ENCODE results near the gene EZH1. TPM values are rescaled to one million over a fixed set of nuclear protein-coding genes. Genes with fewer than 3 reads are reported as not detected.
A peak's percentile ranks its signal among the peaks of the same experiment; 100 is the strongest.

Gene EZH1
- total RNA-seq (2012; rRNA removed), result 17.6 and 18.6 TPM in 2 replicates
- polyA plus RNA-seq (2012; rRNA removed), result 21.1 and 27.3 TPM in 2 replicates
- polyA plus RNA-seq (2012; cell fraction: cytosol; rRNA removed), result 5.7 and 10.6 TPM in 2 replicates
- 83.6 and 145 TPM in 2 replicates for polyA plus RNA-seq (2012; cell fraction: nucleus; rRNA removed; ENCODE audit: low replicate concordance)
- Bru-seq, nascent RNA, result percentile 56 among the genes with signal in this experiment
- percentile 71 among the genes with signal in this experiment for BruChase-seq, experiment 1, labeled RNA remaining after a 6-hour chase
- percentile 59 among the genes with signal in this experiment for BruChase-seq, experiment 2, labeled RNA remaining after a 2-hour chase
- long read RNA-seq, full-length matches to known transcripts, result 3 of 14 reads
- long read RNA-seq, partial matches to known transcripts, result 9 of 14 reads
- long read RNA-seq, other reads (novel, unspliced or antisense), result 2 of 14 reads

DNA sequence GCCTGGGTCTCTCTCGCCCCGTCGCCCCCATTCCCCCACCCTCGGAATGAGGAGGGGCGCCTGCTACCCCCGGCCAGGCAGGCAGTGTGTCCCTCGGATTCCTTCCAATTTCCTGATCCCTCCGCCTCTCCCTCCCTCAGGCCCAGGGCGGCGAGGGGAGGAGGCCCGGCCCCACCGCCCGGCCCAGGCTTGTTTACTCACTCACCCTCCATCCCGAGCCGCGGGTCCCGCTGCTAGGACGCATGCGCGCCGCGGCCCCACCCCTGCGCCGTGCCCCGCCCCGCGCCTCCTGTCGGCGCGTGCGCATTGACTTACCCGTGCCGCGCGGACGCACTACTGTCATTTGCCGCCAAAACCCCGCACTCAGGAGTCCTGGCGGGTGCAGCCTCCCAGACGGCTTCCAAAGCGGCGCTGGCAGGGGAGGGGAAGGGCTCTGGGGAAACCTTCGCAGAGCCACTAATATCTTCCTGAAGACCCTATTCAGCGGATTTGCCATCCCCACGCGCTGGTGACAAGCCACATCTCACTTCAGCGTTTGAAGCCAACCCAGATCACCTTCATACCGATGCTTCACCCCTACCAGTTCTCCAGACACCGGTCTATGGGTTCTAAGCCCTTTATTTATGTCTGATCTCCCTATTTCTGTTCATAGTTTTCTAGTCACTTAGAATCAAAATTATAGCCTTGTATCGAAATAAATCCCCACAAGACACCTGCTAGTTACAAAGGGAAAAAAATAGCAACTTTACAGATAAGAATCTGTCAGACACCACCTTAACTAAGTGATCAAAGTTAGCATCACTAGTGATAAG lies at the start of gene EZH1:
EZH1 (minus strand) TSS at position 235 of the 812 bp plus-strand sequence. CDS start 16,099 bp downstream, outside the sequence.
- Histone ChIP-seq H3K23ac (ENCODE audit: low read depth, low read length) (peak within 1 kb of the TSS; percentile 87), H3K9me3 (ENCODE audit: control insufficient read depth, insufficient read depth, low read length) (no peaks in the 10 kb centered on the region), H3K14ac (replicated peaks; ENCODE audit: low read depth, low read length) (peak within 1 kb of the TSS; percentile 91), H4K20me1 (ENCODE audit: insufficient read depth, low read length) (no peaks in the 10 kb centered on the region), H3K9me1 (ENCODE audit: insufficient read depth, low read length) (peaks cover 8% of the 10 kb centered on the region; the same call in 1 of the 2 replicates), H2BK20ac (ENCODE audit: low read depth, low read length) (no peak within 1 kb of the TSS), H2BK15ac (ENCODE audit: low read depth, low read length) (no peak within 1 kb of the TSS; the same call in 2 of the 3 replicates), H3K4me1 (ENCODE audit: control insufficient read depth, insufficient read depth, low read length) (peaks cover 5% of the 10 kb centered on the region; the same call in 1 of the 2 replicates), H4K91ac (ENCODE audit: insufficient read depth, low read depth, low read length) (peak within 1 kb of the TSS; percentile 73), H2AK9ac (replicated peaks; ENCODE audit: low read depth, low read length, poor library complexity) (peak within 1 kb of the TSS; percentile 95), H2AK5ac (ENCODE audit: low read depth, low read length) (peak within 1 kb of the TSS; percentile 84), H2AFZ (replicated peaks; ENCODE audit: low read length, poor library complexity) (peak within 1 kb of the TSS; percentile 99), H3K56ac (ENCODE audit: extremely low read depth, insufficient read depth, low read length) (peak within 1 kb of the TSS; percentile 61), H4K5ac (ENCODE audit: low read depth, low read length) (peak within 1 kb of the TSS; percentile 65), H3K4ac (ENCODE audit: low read depth, low read length) (peak within 1 kb of the TSS; percentile 86), H2BK5ac (ENCODE audit: low read depth, low read length, poor library complexity, severe bottlenecking) (peak within 1 kb of the TSS; percentile 77), H3K79me1 (ENCODE audit: low read depth in 1 of 2, low read length in 2 of 2) (peaks cover 12 to 35% of the 10 kb centered on the region in 2 experiments), H2BK120ac (ENCODE audit: low read depth, low read length) (peak within 1 kb of the TSS; percentile 68; the same call in 1 of the 2 replicates), H4K8ac (ENCODE audit: low read depth in 2 of 2, low read length in 2 of 2) (peak within 1 kb of the TSS; percentile 91), H3K27me3 (ENCODE audit: control insufficient read depth, insufficient read depth, low read length) (peaks cover 10% of the 10 kb centered on the region; the same call in 1 of the 2 replicates), H3K36me3 (ENCODE audit: control insufficient read depth, insufficient read depth, low read length) (no peaks in the 10 kb centered on the region), H3K27ac (ENCODE audit: insufficient read depth, low read length) (peak within 1 kb of the TSS; percentile 83), H3K4me3 (ENCODE audit: insufficient read depth, low read depth, low read length) (peak within 1 kb of the TSS; percentile 75), H3K4me2 (ENCODE audit: low read depth, low read length) (peak within 1 kb of the TSS; percentile 97), H3K18ac (ENCODE audit: low read depth, low read length) (peak within 1 kb of the TSS; percentile 20), H3K9ac (ENCODE audit: low read depth, low read length) (peak within 1 kb of the TSS; percentile 84)
- in situ Hi-C loops (cut with MboI; ENCODE audit: low sequenced_read_pairs) (no loop called here), intact Hi-C loops (cut with micrococcal nuclease) (no loop called here), dilution Hi-C loops (cut with HindIII; ENCODE audit: low sequenced_read_pairs, unreplicated experiment) (no loop called here)
- ATAC-seq (ENCODE audit: low read depth), result peak; percentile 98
- WGBS, 2 experiments (ENCODE audit: extremely low coverage in 2 of 2, insufficient read length in 1 of 2), result 10% methylated on average over 14 of the region's 50 CpGs; no CpG with 5 or more reads in 1 of the 2 experiments
- ChIA-PET POLR2A (ENCODE audit: unreplicated experiment) (no interaction called here), CTCF (no interaction called here)
- no TSS peak for BruUV-seq (replicated peaks)
- TF ChIP-seq MAFK (IDR thresholded peaks at IDR 0.05; ENCODE audit: low read depth, low read length), result no peak
- TF ChIP-seq, protein P1, sequence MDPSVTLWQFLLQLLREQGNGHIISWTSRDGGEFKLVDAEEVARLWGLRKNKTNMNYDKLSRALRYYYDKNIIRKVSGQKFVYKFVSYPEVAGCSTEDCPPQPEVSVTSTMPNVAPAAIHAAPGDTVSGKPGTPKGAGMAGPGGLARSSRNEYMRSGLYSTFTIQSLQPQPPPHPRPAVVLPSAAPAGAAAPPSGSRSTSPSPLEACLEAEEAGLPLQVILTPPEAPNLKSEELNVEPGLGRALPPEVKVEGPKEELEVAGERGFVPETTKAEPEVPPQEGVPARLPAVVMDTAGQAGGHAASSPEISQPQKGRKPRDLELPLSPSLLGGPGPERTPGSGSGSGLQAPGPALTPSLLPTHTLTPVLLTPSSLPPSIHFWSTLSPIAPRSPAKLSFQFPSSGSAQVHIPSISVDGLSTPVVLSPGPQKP (IDR thresholded peaks at IDR 0.05; ENCODE audit: borderline replicate concordance, low read depth, low read length), result no peak
- TF ChIP-seq RAD21 (IDR thresholded peaks at IDR 0.05; ENCODE audit: low read length), result no peak
- TF ChIP-seq, protein P2, sequence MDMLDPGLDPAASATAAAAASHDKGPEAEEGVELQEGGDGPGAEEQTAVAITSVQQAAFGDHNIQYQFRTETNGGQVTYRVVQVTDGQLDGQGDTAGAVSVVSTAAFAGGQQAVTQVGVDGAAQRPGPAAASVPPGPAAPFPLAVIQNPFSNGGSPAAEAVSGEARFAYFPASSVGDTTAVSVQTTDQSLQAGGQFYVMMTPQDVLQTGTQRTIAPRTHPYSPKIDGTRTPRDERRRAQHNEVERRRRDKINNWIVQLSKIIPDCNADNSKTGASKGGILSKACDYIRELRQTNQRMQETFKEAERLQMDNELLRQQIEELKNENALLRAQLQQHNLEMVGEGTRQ (IDR thresholded peaks at IDR 0.05; ENCODE audit: low read depth, low read length), result no peak; the same call in 1 of the 2 replicates
- TF ChIP-seq MAZ (IDR thresholded peaks at IDR 0.05; ENCODE audit: borderline replicate concordance, low read depth, low read length), result peak; percentile 88; the same call in 1 of the 2 replicates
- no peak for TF ChIP-seq SMC3 (IDR thresholded peaks at IDR 0.05; ENCODE audit: low read depth, low read length)
- TF ChIP-seq CHD1 (IDR thresholded peaks at IDR 0.05; ENCODE audit: low read depth, low read length), result no peak
- TF ChIP-seq MXI1 (IDR thresholded peaks at IDR 0.05; ENCODE audit: borderline replicate concordance, low read depth, low read length), result peak; percentile 11; the same call in 1 of the 2 replicates
- TF ChIP-seq POLR2A (IDR thresholded peaks at IDR 0.05; ENCODE audit: low read depth, low read length), result peak; percentile 60
- TF ChIP-seq FOS (IDR thresholded peaks at IDR 0.05; ENCODE audit: low read depth, low read length), result no peak
- peak; percentile 58; the same call in 1 of the 2 replicates for TF ChIP-seq BHLHE40 (IDR thresholded peaks at IDR 0.05; ENCODE audit: low read depth, low read length)
- no peak for TF ChIP-seq NFE2L2 (IDR thresholded peaks at IDR 0.05; ENCODE audit: low read depth, low read length)
- TF ChIP-seq RFX5 (IDR thresholded peaks at IDR 0.05; ENCODE audit: low read depth, low read length), result no peak
- peak; percentile 86 for DNase-seq

Measured in IMR-90 (cell line).